Cerebellar cortex (tissue), 1 donor: Measurements from ENCODE around the gene SUCNR1.
A peak's percentile ranks its signal among the peaks of the same experiment; 100 is the strongest.
"Not testable (repeated sequence)": the region's sequence is repeated elsewhere in the genome, so short reads cannot be mapped to it uniquely, and the experiment has no call there.

ENCODE experiments used
- DNase-seq: peaks from one replicate; pipeline ENCODE4 v3.0.0-alpha.2; 2015; ENCODE audit warnings: low spot score

The SUCNR1 gene

DNA sequence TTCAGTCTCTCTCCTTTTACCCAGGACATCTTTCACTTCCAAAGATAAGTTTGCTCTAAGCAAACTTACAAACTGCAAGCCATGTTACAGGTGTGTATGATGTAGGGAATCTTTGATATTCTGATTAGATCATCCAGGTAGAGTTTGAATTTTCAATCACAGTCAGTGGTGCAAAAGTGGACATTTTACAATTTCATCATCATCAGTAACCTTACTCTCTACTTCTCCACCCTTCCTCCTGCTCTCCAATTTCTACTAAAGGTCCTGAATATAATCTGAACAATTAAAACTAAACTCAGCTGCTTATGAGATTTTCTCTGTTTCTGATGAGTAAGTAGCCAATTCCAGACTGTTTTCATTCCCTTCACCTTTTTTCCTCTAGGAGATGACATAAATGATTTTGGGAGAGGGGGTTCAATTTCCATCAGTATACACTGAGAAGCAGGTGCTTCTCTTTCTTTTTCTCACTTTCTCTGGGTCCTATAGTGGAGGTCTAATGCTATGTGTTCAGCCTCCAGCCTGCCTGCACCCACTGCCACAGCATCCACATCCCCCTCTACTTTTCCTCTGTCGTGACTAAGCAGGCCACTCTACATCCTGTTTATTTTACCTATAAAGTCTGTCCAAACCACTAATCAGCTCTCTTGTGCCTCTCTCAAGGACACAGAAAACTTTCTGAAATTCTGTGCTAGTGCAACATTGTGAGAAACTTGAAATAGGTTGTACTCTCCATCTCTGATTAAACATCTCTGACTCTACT lies 27.6 kb downstream of the SUCNR1 start:
- no peak for DNase-seq

DNA sequence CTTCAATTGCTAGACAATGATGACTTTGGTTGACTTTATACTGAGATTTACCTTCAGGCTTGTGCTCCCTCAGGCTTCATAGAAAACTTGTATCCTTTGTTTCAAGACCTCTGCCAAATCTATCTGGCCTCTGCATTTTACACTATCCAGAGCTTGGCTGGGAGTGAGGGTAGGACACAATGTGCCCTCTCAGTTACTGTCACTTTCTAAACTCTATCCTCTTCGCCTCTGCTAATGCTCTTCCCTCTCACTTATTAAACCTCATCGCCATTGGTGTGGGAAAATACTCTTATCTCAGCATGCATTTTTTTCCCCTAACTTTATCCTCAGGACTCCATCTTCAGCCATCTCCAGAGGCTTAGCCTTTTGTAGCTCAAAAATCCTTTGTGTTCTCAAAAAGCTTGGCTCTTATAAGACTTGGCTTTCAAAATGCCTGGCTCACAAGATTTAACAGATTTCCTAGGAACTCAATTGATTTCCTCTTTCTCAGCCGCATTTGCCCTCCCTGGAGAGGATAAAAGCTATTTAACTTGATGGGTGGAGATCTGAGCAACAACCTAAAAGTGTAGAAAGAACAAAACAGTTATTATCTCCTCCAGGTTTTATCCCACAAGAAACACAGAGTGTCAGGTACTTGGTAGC lies 28.3 kb downstream of the SUCNR1 start:
- DNase-seq = no peak

DNA sequence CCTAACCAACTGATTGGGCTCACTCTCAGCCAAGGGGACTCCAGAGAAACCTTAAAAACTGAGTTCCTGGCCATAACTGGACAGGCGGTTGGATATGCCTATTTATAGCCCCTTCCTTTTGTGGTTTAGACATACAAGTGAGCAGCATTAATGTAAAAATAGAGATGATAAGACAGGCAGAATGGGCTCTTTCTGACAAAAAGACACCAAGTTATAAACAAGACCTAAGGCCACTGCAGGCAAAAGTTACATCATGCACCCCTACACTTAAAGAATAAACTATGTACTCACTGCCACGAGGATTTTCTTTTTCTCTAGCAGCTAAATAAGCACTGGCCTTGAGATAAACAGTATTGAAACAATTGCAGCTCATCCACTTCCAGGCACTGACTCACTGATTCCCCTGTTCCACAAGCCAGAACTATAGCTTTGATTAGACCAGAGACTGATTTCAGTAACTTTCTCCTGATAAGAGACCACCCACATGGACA lies 30.1 kb downstream of the SUCNR1 start:
- DNase-seq = no peak

DNA sequence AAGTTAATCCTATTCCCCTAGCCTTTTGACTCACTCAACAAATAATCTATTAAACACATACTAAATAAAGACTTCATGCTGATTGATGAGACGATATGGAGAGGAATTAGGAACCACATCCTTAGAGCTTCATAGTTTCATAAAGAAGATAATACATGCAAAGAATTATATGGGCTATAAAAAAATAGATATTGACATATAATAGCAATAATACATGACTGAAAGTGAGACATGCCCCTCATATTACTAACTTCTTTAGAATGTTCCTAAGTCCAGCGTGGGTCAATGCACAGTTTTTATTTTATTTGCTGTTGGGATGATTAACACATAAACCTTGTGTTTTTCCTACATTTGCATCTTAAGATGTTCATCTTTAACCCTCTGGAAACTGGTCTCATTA lies 32.2 kb downstream of the SUCNR1 start:
- DNase-seq = no peak

DNA sequence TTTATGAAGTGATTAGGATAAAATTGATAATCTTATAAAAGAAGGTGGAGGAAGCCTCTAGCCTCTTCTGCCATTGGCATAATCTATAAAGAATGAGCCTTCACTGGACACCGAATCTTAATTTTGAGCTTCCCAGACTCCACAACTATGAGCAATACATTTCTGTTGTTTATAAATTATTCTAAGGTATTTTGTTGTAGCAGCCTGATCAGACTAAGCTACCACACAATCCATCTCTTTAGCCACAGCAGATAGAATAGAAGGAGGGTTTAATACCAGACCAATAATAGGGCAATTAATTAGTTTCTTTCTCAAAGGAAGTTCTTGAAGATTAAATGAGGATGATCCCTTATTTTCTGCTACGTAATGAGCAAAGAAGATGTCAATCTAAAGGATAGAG lies 33.3 kb downstream of the SUCNR1 start:
- no peak for DNase-seq

DNA sequence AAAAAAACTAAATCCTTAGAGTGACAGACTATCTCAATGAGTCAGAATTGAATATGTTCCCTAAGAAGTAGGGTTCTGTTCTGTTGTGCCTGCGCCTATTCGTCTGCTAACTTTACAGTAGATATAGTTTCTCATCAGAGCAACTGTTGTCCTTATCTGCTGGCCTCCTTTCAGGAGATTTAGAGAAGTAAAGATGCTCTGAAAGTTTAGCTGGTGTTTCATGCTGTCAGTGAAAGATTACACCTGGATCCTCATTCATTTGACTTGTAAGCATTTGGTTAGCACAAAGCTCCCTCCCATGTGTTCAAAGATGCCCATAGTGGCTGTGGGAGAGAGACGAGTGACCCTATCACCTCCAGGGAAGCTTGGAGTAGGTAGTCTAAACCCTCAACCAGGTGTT lies 35.0 kb downstream of the SUCNR1 start:
- DNase-seq = no peak

DNA sequence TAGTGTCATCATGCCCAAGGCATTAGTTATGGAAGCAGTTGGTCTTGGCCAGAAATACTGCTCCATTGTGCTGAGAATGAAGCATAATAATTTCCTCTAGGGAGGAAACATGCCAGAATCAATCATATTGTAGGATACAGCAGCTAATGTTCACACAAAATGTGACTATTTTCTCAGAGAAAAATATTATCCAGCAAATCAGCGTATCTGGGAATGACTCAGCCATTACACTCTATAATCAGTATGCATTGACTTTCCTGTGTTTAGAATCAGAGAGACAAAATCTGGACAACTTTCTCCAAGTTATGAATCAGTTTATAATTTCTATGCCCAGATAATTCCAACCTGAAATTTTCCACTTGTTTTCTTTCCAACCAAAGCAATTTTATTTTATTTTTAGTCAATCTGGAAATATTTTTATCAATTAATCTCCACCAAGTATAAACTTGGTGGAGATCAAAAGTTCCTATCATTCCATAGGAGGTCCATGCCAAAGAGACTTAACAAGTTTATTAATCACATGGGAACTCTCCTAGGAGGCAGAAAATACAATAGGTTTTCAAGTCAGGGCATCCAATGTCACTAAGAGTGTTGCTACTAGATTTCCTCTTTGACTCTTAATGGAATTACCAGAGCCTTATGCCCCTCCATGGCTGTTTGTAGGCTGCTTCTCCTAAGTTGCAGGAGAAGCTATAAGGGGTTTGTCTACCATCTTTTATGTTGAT lies 36.4 kb downstream of the SUCNR1 start:
- DNase-seq = no peak

DNA sequence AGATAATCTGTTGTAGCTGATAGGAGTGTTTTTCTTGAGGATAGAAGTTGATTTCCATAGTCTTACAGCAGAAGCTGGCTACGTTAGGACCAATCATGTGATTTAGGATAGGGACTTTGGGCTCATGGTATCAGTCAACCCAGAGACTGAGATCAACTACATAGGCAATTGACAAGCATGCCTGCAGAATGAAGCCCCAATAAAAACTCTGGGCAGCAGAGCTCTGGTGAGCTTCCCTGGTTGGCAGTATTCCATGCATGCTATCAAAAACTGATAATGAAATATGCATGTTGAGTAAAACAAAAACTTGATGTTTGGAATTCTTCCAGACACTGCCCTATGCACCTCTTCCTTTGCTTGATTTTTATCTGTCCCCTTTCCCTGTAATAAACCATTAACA lies 38.0 kb downstream of the SUCNR1 start:
- DNase-seq = no peak

DNA sequence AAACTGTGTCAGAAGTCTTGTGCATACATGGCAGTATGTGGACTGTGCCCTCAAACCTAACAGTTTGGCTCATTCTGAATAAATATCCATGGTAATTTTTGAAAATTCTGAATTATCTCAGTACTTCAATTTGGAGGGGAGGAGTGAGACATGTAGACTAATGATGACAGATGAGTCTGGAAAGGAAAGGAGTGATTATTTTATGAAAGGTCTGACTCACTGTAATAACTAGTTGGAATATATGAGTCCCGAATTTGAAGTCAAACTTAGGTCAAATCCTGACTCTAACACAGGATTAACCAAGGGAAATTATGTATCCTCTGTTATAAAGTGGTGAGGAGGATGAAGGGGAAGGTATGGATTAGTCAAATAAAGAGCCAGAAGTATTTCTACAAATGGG lies 38.6 kb downstream of the SUCNR1 start:
- no peak for DNase-seq

DNA sequence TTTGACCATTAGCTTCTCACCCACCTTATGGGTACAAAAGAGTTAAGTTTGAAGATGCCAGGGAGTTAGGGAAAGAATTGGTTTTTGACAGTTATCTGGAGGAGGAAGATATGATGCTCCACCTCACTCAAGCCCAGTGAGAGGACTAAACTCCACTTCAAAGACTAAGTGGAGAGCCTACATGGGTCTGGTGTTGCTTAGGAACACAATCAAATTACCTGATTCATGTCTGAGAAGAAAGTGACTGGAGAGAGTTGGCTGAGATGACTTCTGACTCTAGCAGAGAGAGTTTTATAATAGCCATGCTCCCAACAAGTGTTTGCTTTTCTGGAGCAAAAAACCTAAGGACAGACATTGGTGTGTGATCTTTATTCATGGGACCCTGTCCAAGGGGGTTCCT lies 43.3 kb downstream of the SUCNR1 start:
- no peak for DNase-seq

DNA sequence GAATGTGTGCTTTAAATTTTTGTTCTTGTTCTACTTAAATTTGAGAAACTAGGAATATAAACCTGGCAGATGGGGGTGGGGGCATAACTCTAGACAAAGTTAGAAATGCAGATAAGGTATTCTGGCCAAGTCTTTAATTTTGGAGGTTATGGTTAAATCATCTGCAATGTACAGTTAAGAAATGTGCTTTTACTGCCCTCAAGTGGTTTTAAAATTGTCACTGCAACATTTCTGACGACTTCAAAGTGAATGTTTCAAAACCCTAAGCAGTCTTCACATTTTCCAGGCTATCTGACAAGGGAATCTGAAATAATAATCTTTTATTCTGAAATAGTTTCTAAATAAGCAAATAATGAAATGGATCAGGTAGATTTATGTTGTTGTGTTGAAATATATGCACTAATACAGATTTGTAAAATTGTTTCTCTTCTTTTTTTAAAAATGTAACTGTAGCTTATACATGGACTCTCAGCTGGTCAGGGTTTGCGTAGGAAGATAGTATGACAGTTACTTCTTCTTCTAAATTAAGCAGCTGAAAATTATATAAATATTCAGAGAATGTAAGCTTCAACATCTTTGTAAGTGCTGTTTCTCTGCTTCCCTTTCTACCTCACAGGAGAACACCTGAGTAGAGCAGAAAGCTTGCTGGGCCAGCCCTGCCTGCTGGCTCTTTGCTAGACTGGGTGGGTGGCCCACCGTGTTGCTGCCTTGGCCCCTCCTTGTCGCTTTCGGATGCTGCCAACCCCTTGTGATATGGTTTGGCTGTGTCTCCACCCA lies 45.0 kb downstream of the SUCNR1 start:
- DNase-seq = peak; percentile 30

DNA sequence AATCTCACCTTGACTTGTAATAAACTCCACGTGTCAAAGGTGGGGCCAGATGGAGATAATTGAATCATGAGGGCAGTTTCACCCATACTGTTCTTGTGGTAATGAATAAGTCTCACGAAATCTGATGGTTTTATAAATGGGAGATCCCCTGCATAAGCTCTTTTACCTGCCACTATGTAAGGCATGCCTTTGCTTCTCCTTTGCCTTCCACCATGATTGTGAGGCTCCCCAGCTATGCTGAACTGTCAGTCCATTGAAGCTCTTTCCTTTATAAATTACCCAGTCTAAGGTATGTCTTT lies 45.5 kb downstream of the SUCNR1 start:
- no peak for DNase-seq

DNA sequence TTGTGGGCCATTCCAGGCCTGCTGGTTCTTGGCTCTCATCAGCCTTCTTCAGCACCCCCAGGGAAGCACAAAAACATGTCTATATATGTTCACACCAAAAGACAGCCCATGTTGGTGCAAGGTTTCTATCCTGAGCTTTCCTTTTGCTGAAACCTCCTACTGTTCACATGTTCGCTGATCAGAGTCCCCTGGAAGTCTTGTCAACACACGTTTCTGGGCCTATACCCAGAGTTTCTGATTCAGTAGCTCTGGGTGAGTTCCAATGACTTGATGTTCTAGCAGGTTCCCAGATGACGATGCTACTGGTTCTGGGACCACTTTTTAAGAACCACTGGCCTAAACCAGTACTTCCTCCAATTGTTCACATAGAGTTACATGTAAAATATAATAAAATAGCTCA lies 46.0 kb downstream of the SUCNR1 start:
- no peak for DNase-seq

DNA sequence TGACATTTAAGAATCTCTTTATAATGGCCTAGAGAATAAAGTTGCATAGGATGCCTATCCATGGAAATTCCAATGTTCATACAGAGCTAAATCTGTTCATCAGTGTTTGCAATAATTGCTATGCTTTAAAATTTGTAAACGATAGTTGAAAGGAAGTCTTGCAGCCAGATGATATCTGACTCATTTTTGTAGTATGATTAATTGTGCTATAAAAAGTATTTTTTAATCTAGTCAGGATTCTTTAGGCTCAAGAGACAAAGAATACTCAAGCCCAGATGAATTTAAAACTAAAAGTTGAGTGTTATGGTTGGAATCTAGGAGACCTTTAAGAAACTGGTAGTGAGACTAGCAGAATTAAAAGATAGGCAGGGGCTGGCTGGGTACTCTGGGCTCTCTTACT lies 50.5 kb downstream of the SUCNR1 start:
- DNase-seq = no peak

DNA sequence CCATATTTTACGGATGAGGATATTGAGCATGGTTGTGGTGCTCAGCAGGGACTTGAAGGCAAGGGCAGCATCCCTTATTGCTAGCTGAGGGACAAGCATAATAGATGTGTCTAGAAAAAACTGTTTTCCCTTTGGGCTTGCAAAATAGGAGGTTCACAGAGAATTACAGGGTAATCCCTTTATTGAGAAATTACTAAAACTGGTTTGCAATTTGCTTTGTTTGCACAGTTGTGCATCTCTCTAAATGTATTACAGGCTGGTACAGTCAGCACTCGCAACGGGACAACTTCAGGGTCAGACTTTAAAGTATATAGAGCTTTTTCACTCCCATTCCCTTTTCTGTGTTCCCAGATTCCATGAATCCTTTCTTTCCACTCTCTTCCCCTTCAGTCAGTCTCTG lies 51.3 kb downstream of the SUCNR1 start:
- DNase-seq = no peak

DNA sequence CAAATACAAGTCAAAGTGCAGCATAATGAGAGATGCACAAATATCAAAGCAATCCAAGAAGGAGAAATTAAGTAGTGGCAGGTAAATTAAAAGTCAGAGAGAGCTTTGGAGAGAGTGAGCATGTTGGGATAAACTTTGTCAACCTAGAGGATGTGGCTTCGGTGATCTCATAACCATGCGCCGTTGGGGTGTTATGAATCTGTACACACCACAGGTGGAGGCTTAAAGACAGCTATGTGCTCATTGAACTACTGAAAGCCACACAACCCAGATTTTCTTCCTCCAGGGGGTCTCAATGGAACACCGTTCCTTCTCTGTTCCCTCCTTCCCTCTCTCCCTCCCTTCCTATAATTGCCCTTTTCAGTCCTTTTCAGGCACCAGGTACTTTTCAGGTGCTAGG lies 52.0 kb downstream of the SUCNR1 start:
- DNase-seq = no peak

DNA sequence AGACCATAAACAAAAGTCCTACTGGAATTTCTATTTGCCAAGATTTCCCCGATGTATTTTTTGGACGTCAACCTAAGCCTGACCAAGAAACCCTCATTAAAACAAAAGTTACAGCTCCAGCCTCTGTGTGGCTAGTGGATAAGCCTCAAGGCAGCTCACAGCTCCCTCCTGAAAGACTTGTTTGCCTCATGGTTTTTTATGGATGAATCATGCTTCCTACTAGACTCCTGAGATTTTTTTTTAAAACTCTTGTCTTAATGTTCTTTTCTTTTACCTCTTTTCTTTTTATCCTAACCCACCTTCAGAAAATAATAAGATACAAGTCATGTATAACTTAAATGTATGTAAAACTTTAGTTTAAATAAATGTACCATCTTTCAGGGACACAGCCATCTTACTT lies 52.4 kb downstream of the SUCNR1 start:
- DNase-seq = no peak

DNA sequence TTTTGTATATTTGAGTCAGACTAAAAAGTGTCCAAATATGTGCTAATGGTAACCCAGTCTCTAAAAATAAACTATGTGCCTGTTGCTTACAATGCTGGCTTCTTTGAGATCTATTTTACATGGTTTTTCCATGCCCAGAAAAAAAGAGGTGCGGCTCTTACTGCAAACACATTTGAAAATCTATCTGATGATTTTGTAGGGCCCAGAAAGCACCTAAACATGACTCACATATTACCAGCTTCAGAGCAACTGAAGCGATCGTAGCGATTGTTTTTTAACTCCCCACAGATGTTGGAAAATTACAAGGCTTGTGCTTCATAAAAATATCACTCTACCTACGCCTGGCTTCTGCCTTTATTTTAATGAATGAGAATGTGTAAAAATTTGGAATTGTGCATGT lies 53.5 kb downstream of the SUCNR1 start:
- no peak for DNase-seq

DNA sequence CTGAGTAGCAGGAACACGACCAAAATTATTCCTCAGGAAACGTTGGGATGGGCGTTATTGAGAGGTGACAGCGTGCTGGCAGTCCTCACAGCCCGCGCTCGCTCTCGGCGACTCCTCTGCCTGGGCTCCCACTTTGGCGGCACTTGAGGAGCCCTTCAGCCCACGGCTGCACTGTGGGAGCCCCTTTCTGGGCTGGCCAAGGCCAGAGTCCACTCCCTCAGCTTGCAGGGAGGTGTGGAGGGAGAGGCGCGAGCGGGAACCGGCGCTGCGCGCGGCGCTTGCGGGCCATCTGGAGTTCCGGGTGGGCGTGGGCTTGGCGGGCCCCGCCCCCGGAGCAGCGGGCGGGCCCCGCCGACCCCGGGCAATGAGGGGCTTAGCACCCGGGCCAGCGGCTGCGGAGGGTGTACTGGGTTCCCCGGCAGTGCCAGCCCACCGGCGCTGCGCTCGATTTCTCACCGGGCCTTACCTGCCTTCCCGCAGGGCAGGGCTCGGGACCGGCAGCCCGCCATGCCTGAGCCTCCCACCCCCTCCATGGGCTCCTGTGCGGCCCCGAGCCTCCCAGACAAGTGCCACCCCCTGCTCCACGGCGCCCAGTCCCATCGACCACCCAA lies 54.6 kb downstream of the SUCNR1 start:
- DNase-seq = not testable (repeated sequence)

DNA sequence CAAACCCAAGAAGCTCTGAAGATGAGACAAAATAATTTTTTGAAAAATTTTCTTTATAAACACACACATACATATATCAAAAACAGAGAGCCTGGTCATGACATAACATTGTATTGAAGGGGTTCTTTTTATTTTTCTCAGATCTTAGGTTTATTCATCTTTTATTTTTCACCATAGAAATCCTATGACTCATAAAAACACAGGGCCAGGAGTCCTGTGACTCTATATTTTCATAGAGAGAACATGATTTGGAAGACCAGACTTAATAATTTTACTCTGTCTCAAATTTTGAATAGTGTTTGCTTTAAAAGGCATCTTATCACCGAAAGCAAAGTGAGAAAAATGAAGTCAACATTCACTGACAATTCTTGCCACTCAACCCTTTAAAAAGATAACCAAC lies 57.7 kb downstream of the SUCNR1 start:
- DNase-seq = no peak

DNA sequence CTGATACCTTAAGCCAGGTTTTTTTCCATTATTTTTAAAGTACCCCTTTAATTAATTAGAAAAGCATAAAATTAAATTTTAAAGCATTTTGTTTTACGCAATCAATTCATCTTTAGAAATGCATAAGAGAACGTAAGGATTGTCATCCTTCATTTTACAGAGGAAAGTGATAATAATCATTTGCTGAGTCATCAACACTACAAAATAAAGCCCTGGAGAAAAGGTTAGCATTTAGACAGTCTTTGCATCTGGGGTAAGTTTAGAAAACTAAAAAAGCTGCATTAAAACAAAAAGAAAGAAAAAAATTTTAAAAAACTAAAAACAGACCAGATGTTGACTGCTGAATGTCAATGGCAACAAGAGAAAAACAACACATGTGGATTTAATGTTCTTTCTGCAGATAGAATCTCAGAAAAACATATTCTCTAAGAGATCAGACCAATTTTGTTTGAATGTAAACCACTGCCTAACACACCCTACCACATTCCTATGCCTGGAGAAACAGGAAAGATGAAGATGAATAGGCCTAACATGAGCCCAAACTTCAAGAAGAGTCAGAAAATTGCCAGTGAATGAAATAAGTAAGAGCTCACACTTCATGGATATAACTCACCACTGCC lies 59.9 kb downstream of the SUCNR1 start:
- no peak for DNase-seq
